ENCODE measurements around the gene OOSP4B. TPM values are rescaled to one million over a fixed set of nuclear protein-coding genes. Genes with fewer than 3 reads are reported as not detected.

The OOSP4B gene
- total and polyA plus RNA-seq, 2 of the 4 experiments (the other 2 are of a cell fraction), result not detected

GRCh38 chr11:60059052-60059451 is 42.1 kb downstream of the OOSP4B start:
- Histone ChIP-seq H2BK15ac (ENCODE audit: low read depth, low read length) (no peak overlapping the region), H4K20me1 (ENCODE audit: insufficient read depth, low read length) (no peaks in the 10 kb centered on the region), H4K5ac (ENCODE audit: low read depth, low read length) (no peak overlapping the region), H2BK20ac (ENCODE audit: low read depth, low read length) (no peak overlapping the region), H3K9me1 (ENCODE audit: insufficient read depth, low read length) (no peaks in the 10 kb centered on the region), H3K27me3 (ENCODE audit: control insufficient read depth, insufficient read depth, low read length) (no peaks in the 10 kb centered on the region), H3K9me3 (ENCODE audit: control insufficient read depth, insufficient read depth, low read length) (peaks cover 4% of the 10 kb centered on the region), H3K27ac (ENCODE audit: insufficient read depth, low read length) (no peak overlapping the region), H3K23ac (ENCODE audit: low read depth, low read length) (no peak overlapping the region), H3K36me3 (ENCODE audit: control insufficient read depth, insufficient read depth, low read length) (no peaks in the 10 kb centered on the region), H2BK120ac (ENCODE audit: low read depth, low read length) (no peak overlapping the region), H3K4me3 (ENCODE audit: insufficient read depth, low read depth, low read length) (no peak overlapping the region), H3K9ac (ENCODE audit: low read depth, low read length) (no peak overlapping the region), H4K91ac (ENCODE audit: insufficient read depth, low read depth, low read length) (no peak overlapping the region), H3K18ac (ENCODE audit: low read depth, low read length) (no peak overlapping the region), H3K14ac (replicated peaks; ENCODE audit: low read depth, low read length) (no peak overlapping the region), H3K4me2 (ENCODE audit: low read depth, low read length) (no peak overlapping the region), H2AFZ (replicated peaks; ENCODE audit: low read length, poor library complexity) (no peak overlapping the region), H3K79me1 (ENCODE audit: low read depth in 1 of 2, low read length in 2 of 2) (no peaks in the 10 kb centered on the region), H2BK5ac (ENCODE audit: low read depth, low read length, poor library complexity, severe bottlenecking) (no peak overlapping the region), H2AK5ac (ENCODE audit: low read depth, low read length) (no peak overlapping the region), H4K8ac (ENCODE audit: low read depth in 2 of 2, low read length in 2 of 2) (no peak overlapping the region), H3K56ac (ENCODE audit: extremely low read depth, insufficient read depth, low read length) (no peak overlapping the region), H3K4ac (ENCODE audit: low read depth, low read length) (no peak overlapping the region), H2AK9ac (replicated peaks; ENCODE audit: low read depth, low read length, poor library complexity) (no peak overlapping the region), H3K4me1 (ENCODE audit: control insufficient read depth, insufficient read depth, low read length) (no peaks in the 10 kb centered on the region)
- no CpG with 5 or more reads among the region's 3 CpGs for WGBS, 2 experiments (ENCODE audit: extremely low coverage in 2 of 2, insufficient read length in 1 of 2)
- no peak for TF ChIP-seq USF2 (IDR thresholded peaks at IDR 0.05; ENCODE audit: low read depth, low read length)
- TF ChIP-seq ELK1 (IDR thresholded peaks at IDR 0.05; ENCODE audit: borderline replicate concordance, low read depth, low read length), result no peak
- no peak for TF ChIP-seq CHD1 (IDR thresholded peaks at IDR 0.05; ENCODE audit: low read depth, low read length)
- no peak for TF ChIP-seq MAZ (IDR thresholded peaks at IDR 0.05; ENCODE audit: borderline replicate concordance, low read depth, low read length)
- no peak for TF ChIP-seq MXI1 (IDR thresholded peaks at IDR 0.05; ENCODE audit: borderline replicate concordance, low read depth, low read length)
- TF ChIP-seq RCOR1 (IDR thresholded peaks at IDR 0.05; ENCODE audit: insufficient replicate concordance, low read length), result no peak
- no peak for TF ChIP-seq FOS (IDR thresholded peaks at IDR 0.05; ENCODE audit: low read depth, low read length)
- no peak for TF ChIP-seq MAFK (IDR thresholded peaks at IDR 0.05; ENCODE audit: low read depth, low read length)
- TF ChIP-seq POLR2A (IDR thresholded peaks at IDR 0.05; ENCODE audit: low read depth, low read length), result no peak
- TF ChIP-seq RFX5 (IDR thresholded peaks at IDR 0.05; ENCODE audit: low read depth, low read length), result no peak
- TF ChIP-seq SMC3 (IDR thresholded peaks at IDR 0.05; ENCODE audit: low read depth, low read length), result no peak
- no peak for TF ChIP-seq BHLHE40 (IDR thresholded peaks at IDR 0.05; ENCODE audit: low read depth, low read length)
- TF ChIP-seq CEBPB (IDR thresholded peaks at IDR 0.05; ENCODE audit: low read depth, low read length), result no peak
- TF ChIP-seq RAD21 (IDR thresholded peaks at IDR 0.05; ENCODE audit: low read length), result no peak
- TF ChIP-seq NFE2L2 (IDR thresholded peaks at IDR 0.05; ENCODE audit: low read depth, low read length), result no peak
- no peak for TF ChIP-seq CTCF (conservative IDR thresholded peaks at IDR 0.05; ENCODE audit: low read depth, low read length)
- BruUV-seq (replicated peaks), result no TSS peak
- dilution Hi-C loops (cut with HindIII; ENCODE audit: low sequenced_read_pairs, unreplicated experiment) (no loop called here), intact Hi-C loops (cut with micrococcal nuclease) (no loop called here), in situ Hi-C loops (cut with MboI; ENCODE audit: low sequenced_read_pairs) (no loop called here)
- ATAC-seq (ENCODE audit: low read depth) (no peak), DNase-seq (no peak)
- ChIA-PET POLR2A (ENCODE audit: unreplicated experiment) (no interaction called here), CTCF (no interaction called here)
